Measurements from ENCODE around the gene AHI1. TPM values are rescaled to one million over a fixed set of nuclear protein-coding genes. Genes with fewer than 3 reads are reported as not detected.
A peak's percentile ranks its signal among the peaks of the same experiment; 100 is the strongest.

The AHI1 gene
- total and polyA plus RNA-seq, 2 of the 13 experiments (the other 11 are each of a cell fraction or from before 2014, with no cell fraction given) = 7.2 to 18.6 TPM

DNA sequence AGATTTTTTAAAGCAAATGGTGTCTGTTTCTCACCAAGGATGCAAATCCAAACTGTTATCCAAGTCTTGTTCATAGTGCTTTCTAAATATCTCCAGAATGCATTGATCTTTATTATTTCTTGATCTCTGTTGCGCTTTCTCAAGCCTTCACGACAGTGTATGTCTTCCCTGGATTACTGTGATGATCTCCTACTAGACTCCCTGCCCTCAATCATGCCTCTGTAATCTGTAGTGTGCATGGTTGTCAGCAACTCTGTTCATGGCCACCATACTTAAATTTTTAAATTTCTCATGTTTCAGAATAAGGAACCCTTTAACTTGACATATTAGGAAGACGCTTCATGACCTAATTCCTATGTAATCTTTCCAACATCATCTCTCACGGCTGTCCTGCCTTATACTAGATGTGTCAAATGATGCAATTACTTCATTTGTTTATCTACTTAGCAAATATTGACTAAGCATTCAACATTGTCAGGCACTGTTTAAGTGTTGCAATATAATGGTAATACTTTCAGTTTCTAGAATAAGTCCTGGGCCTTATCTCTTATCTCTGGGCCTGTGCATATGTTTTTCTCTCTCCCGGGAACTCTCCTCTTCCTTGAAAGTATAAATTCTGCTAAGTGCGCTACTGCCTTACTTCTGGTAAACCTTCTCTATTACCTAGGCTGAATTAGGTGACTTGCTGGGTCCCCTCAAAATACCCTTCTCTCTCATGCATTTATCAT, 25.6 kb upstream of the AHI1 start (continued):
- TF ChIP-seq, protein P1, sequence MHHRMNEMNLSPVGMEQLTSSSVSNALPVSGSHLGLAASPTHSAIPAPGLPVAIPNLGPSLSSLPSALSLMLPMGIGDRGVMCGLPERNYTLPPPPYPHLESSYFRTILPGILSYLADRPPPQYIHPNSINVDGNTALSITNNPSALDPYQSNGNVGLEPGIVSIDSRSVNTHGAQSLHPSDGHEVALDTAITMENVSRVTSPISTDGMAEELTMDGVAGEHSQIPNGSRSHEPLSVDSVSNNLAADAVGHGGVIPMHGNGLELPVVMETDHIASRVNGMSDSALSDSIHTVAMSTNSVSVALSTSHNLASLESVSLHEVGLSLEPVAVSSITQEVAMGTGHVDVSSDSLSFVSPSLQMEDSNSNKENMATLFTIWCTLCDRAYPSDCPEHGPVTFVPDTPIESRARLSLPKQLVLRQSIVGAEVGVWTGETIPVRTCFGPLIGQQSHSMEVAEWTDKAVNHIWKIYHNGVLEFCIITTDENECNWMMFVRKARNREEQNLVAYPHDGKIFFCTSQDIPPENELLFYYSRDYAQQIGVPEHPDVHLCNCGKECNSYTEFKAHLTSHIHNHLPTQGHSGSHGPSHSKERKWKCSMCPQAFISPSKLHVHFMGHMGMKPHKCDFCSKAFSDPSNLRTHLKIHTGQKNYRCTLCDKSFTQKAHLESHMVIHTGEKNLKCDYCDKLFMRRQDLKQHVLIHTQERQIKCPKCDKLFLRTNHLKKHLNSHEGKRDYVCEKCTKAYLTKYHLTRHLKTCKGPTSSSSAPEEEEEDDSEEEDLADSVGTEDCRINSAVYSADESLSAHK (CRISPR knock-in tag; IDR thresholded peaks at IDR 0.05; ENCODE audit: borderline replicate concordance) = no peak
- TF ChIP-seq ZNF782 (CRISPR knock-in tag; IDR thresholded peaks at IDR 0.05; ENCODE audit: borderline replicate concordance) = no peak
- no peak for TF ChIP-seq ISX (CRISPR knock-in tag; conservative IDR thresholded peaks at IDR 0.05)
- TF ChIP-seq, protein P2, sequence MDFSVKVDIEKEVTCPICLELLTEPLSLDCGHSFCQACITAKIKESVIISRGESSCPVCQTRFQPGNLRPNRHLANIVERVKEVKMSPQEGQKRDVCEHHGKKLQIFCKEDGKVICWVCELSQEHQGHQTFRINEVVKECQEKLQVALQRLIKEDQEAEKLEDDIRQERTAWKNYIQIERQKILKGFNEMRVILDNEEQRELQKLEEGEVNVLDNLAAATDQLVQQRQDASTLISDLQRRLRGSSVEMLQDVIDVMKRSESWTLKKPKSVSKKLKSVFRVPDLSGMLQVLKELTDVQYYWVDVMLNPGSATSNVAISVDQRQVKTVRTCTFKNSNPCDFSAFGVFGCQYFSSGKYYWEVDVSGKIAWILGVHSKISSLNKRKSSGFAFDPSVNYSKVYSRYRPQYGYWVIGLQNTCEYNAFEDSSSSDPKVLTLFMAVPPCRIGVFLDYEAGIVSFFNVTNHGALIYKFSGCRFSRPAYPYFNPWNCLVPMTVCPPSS (IDR thresholded peaks at IDR 0.05) = no peak
- TF ChIP-seq ZNF557 (CRISPR knock-in tag; IDR thresholded peaks at IDR 0.05) = no peak
- TF ChIP-seq, protein P3, sequence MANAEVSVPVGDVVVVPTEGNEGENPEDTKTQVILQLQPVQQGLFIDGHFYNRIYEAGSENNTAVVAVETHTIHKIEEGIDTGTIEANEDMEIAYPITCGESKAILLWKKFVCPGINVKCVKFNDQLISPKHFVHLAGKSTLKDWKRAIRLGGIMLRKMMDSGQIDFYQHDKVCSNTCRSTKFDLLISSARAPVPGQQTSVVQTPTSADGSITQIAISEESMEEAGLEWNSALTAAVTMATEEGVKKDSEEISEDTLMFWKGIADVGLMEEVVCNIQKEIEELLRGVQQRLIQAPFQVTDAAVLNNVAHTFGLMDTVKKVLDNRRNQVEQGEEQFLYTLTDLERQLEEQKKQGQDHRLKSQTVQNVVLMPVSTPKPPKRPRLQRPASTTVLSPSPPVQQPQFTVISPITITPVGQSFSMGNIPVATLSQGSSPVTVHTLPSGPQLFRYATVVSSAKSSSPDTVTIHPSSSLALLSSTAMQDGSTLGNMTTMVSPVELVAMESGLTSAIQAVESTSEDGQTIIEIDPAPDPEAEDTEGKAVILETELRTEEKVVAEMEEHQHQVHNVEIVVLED (CRISPR knock-in tag; IDR thresholded peaks at IDR 0.05; ENCODE audit: borderline replicate concordance) = no peak
- no peak for TF ChIP-seq ZNF564 (CRISPR knock-in tag; IDR thresholded peaks at IDR 0.05)
- TF ChIP-seq FOXJ3 (CRISPR knock-in tag; IDR thresholded peaks at IDR 0.05; ENCODE audit: borderline replicate concordance) = peak; percentile 55; the same call in 1 of the 2 replicates
- TF ChIP-seq ZNF235 (CRISPR knock-in tag; IDR thresholded peaks at IDR 0.05; ENCODE audit: borderline replicate concordance) = no peak
- no peak for TF ChIP-seq ZNF24 (IDR thresholded peaks at IDR 0.05)
- TF ChIP-seq, protein P4, sequence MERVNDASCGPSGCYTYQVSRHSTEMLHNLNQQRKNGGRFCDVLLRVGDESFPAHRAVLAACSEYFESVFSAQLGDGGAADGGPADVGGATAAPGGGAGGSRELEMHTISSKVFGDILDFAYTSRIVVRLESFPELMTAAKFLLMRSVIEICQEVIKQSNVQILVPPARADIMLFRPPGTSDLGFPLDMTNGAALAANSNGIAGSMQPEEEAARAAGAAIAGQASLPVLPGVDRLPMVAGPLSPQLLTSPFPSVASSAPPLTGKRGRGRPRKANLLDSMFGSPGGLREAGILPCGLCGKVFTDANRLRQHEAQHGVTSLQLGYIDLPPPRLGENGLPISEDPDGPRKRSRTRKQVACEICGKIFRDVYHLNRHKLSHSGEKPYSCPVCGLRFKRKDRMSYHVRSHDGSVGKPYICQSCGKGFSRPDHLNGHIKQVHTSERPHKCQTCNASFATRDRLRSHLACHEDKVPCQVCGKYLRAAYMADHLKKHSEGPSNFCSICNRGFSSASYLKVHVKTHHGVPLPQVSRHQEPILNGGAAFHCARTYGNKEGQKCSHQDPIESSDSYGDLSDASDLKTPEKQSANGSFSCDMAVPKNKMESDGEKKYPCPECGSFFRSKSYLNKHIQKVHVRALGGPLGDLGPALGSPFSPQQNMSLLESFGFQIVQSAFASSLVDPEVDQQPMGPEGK (CRISPR knock-in tag; IDR thresholded peaks at IDR 0.05) = no peak
- TF ChIP-seq, protein P5, sequence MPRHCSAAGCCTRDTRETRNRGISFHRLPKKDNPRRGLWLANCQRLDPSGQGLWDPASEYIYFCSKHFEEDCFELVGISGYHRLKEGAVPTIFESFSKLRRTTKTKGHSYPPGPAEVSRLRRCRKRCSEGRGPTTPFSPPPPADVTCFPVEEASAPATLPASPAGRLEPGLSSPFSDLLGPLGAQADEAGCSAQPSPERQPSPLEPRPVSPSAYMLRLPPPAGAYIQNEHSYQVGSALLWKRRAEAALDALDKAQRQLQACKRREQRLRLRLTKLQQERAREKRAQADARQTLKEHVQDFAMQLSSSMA (CRISPR knock-in tag; IDR thresholded peaks at IDR 0.05) = no peak
- no peak for TF ChIP-seq ZNF747 (CRISPR knock-in tag; IDR thresholded peaks at IDR 0.05; ENCODE audit: borderline replicate concordance)
- TF ChIP-seq ADNP (CRISPR knock-in tag; IDR thresholded peaks at IDR 0.05) = no peak
- no peak for TF ChIP-seq POGZ (CRISPR knock-in tag; IDR thresholded peaks at IDR 0.05)
- no peak for TF ChIP-seq RBM39 (IDR thresholded peaks at IDR 0.05; ENCODE audit: low read depth, low read length, poor library complexity, severe bottlenecking)
- no peak for TF ChIP-seq PTBP1 (IDR thresholded peaks at IDR 0.05; ENCODE audit: low read depth, low read length, poor library complexity, severe bottlenecking)
- no peak for TF ChIP-seq ZNF296 (CRISPR knock-in tag; conservative IDR thresholded peaks at IDR 0.05)
- TF ChIP-seq ZNF558 (CRISPR knock-in tag; IDR thresholded peaks at IDR 0.05; ENCODE audit: borderline replicate concordance) = no peak
- no peak for TF ChIP-seq ZNF547 (CRISPR knock-in tag; IDR thresholded peaks at IDR 0.05)
- no peak for TF ChIP-seq ATF1 (CRISPR knock-in tag; IDR thresholded peaks at IDR 0.05)
- no peak for TF ChIP-seq ZNF441 (CRISPR knock-in tag; IDR thresholded peaks at IDR 0.05; ENCODE audit: borderline replicate concordance)
